AG04449 (cell line): Measurements from ENCODE around the gene ZNF474.

Experiments
- CTCF ChIA-PET: fragments of 350-600 bp; formaldehyde crosslinking; extraction: SDS; loops from one replicate; lab custom pipeline; 2021; ENCODE audit warnings: antibody characterized with exemption; lab: Yijun Ruan, JAX
- POLR2A ChIA-PET: fragments of 400-600, 350-600 bp; formaldehyde crosslinking; extraction: SDS; loops from one replicate; lab custom pipeline; 2020; ENCODE audit warnings: antibody characterized with exemption, inconsistent platforms; lab: Yijun Ruan, JAX
- DNase-seq: peaks from one replicate; pipeline ENCODE4 v3.0.0-alpha.2; 2010; ENCODE audit warnings: low read depth, low spot score
- H3K4me3 ChIP-seq: 2 replicates; pipeline ENCODE4 v1.5.1; 2011; ENCODE audit warnings: low read depth, mild to moderate bottlenecking, control low read depth, low read length
- TF ChIP-seq, protein P1 (sequence below): IDR thresholded peaks from one replicate; pipeline ENCODE4 v1.5.1; 2011; ENCODE audit warnings: mild to moderate bottlenecking, moderate library complexity, low read length, control low read depth, inconsistent platforms; ENCODE audit not compliant: insufficient read depth; ENCODE audit errors: missing control alignments

Gene ZNF474

DNA sequence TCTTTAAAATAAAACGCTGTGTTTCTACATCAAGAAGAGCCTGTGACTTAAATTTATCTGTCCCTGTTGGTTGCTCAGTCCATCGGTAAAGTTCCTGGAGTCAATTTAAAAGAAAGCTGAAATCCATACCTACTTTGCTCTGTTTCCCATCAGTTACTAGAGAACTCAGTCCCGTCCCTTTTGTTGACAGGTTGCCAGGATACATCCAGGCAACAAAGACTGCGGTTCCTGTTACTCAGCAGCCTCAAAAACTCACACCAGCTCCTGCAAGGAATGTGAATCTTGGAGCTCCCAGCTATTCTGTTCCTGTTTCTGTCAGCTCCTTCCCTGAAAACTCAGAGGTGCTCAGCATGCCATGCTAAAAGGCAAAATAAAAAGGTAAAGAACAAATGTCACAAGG is at the start of gene ZNF474:
Gene ZNF474 (plus strand): TSS at position 241 of the 400 bp plus-strand sequence. CDS start 22,445 bp downstream, outside the sequence.
- TF ChIP-seq, protein P1, sequence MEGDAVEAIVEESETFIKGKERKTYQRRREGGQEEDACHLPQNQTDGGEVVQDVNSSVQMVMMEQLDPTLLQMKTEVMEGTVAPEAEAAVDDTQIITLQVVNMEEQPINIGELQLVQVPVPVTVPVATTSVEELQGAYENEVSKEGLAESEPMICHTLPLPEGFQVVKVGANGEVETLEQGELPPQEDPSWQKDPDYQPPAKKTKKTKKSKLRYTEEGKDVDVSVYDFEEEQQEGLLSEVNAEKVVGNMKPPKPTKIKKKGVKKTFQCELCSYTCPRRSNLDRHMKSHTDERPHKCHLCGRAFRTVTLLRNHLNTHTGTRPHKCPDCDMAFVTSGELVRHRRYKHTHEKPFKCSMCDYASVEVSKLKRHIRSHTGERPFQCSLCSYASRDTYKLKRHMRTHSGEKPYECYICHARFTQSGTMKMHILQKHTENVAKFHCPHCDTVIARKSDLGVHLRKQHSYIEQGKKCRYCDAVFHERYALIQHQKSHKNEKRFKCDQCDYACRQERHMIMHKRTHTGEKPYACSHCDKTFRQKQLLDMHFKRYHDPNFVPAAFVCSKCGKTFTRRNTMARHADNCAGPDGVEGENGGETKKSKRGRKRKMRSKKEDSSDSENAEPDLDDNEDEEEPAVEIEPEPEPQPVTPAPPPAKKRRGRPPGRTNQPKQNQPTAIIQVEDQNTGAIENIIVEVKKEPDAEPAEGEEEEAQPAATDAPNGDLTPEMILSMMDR, result no peak
- no peak within 1 kb of the TSS for H3K4me3 ChIP-seq
- ChIA-PET POLR2A (interaction anchor here (0.6 to 1.7 kb wide), 5 partner anchors 13 to 57 kb away, joined by 3 to 6 read pairs (median 4); no protein-coding TSS in a partner anchor), CTCF (interaction anchor here (0.8 to 4.3 kb wide), 7 partner anchors 23 to 53 kb away, joined by 3 to 27 read pairs (median 4); no protein-coding TSS in a partner anchor)
- peak; percentile 94 for DNase-seq

DNA sequence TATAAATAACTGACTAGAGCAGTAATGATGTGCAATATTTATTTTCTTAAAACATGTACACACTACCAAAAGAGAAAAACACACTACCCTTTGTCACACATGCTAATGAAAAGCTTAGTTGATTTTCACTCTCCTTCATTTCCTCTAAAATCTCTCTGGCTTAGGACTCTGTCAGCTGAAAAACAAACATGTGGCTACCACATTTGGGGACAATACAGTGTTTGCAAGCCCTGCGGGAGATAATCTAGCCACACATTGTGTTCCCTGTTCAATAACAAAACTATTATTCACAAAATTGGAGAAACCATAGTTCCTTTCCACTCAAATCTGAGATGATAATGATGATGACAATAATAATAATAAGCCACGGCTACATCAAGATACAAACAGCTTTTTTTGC is 47.8 kb upstream of the ZNF474 start:
- H3K4me3 ChIP-seq, result no peak overlapping the region
- ChIA-PET POLR2A (interaction anchor here (1.2 kb wide), 1 partner anchor 10 kb away, joined by 3 read pairs; no protein-coding TSS in a partner anchor), CTCF (interaction anchor here (0.9 to 3.3 kb wide), 9 partner anchors 11 to 115 kb away, joined by 4 to 20 read pairs (median 5); no protein-coding TSS in a partner anchor)
- TF ChIP-seq, protein P1, result no peak
- no peak for DNase-seq

DNA sequence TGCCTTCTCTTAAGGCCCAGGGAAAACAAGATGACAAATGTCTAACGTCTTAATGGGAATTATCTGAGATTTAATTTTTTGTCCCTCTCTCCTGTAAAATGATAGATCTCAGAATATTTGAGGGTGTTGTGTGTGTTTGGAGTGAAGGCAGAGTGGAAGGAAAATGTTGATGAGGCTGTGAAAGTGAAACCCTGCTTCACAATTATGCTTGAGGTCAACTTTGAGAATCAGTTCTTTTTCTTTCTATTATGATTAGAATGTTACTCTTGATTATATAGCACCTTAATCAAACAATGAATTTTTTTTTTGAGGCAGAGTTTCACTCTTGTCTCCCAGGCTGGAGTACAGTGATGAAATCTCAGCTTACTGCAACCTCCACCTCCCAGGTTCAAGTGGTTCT is 45.8 kb upstream of the ZNF474 start:
- POLR2A ChIA-PET, result no interaction called here
- DNase-seq, result no peak
- TF ChIP-seq, protein P1, result no peak
- no peak overlapping the region for H3K4me3 ChIP-seq
- CTCF ChIA-PET, result interaction anchor here (1.2 to 1.9 kb wide), 2 partner anchors 9 to 120 kb away, joined by 4 to 7 read pairs; no protein-coding TSS in a partner anchor

DNA sequence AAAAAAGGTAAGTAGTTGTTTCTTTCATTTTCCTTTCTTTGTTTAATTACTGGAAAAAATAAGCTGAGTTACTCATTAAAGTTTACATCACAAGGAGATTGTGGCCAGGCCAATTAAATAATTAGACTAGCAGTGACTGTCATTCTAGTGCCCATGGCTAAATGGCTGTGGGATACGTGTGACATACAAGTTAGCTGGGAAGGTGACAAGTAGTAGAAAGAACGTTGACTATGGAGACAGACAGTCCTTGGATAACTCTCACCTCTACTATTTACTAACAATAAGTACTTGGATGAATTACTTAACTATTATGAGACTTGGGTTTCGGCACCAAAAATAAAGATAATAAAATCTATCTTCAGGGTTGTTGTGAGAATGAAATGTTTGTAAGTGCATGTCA is 44.3 kb upstream of the ZNF474 start:
- ChIA-PET POLR2A (no interaction called here), CTCF (interaction anchor here (1.1 to 1.5 kb wide), 3 partner anchors 9 to 119 kb away, joined by 3 to 6 read pairs (median 4); no protein-coding TSS in a partner anchor)
- H3K4me3 ChIP-seq, result no peak overlapping the region
- no peak for DNase-seq
- TF ChIP-seq, protein P1, result no peak

DNA sequence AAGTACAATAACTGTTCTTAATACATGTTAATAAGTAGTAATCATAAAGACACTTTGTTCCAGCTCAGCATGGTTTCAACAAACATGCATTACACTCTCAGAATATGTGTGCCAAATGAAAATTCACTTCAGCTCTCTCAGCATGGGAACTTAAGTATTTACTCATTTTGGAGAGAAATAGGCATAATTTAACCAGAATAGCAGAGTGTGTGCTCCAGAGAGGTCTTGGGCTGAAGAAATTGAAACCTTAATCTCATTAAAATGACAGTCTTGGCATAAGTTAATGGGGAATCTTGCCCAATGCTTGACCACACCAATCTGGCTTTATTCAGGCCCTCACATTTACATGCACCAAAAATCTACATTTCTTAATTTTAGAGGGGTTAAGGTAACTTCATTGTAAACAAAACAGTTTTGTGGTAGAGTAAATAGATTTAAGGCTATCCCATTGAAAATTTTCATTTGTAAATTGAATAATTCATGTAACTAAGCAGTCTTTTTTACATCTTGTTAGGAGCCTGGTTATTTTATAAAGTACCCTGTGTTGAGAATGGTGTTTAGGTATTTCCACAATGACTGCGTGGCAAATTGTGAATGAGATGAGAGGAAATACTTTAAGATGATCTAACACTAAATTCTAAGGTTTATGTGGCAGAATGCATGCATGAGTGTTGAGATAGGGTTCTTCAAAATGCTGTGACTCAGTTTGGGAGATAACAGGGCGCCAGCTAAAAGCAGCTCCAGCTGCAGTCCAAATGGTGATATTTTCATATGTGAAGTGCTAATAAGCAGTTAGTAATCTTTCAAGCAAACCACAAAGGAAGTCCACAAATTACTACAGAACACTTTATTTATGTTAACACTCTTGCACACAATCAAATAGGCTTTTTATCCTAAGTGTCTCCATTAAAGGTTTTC is 40.0 kb upstream of the ZNF474 start:
- no peak overlapping the region for H3K4me3 ChIP-seq
- peak; percentile 92 for DNase-seq
- TF ChIP-seq, protein P1, result no peak
- ChIA-PET CTCF (interaction anchor here (1.0 to 7.1 kb wide), 3 partner anchors 13 to 120 kb away, joined by 3 to 82 read pairs (median 5); partner anchors contain the start of gene LOX), POLR2A (interaction anchor here (1.0 to 5.0 kb wide), 4 partner anchors 12 to 120 kb away, joined by 4 to 45 read pairs (median 6); partner anchors contain the start of gene LOX)
